ENCODE results near the gene TAP1.

TAP1 gene

GRCh38 chr6:32829495-32829894, 24.0 kb downstream of the TAP1 start:
- H3K9ac ChIP-seq (ENCODE audit: insufficient read length), result no peak overlapping the region
- DNase-seq (ENCODE audit: low read depth, low spot score), result no peak
- TF ChIP-seq FOXP2 (optimal IDR thresholded peaks at IDR 0.05; ENCODE audit: control extremely low read depth, extremely low read length, insufficient read depth), result no peak
- TF ChIP-seq EZH2 (IDR thresholded peaks at IDR 0.05), result no peak
- no peak for TF ChIP-seq POLR2AphosphoS5 (IDR thresholded peaks at IDR 0.05; ENCODE audit: borderline replicate concordance, low read depth, low read length)
- no peak overlapping the region for H3K27ac ChIP-seq
- H3K4me3 ChIP-seq, result no peak overlapping the region
- H3K9me3 ChIP-seq (ENCODE audit: low read depth, low read length), result no peaks in the 10 kb centered on the region
- no peaks in the 10 kb centered on the region; the same call in 1 of the 2 replicates for H3K36me3 ChIP-seq (ENCODE audit: insufficient read depth, low read length)

GRCh38 chr6:32827025-32827424, 26.5 kb downstream of the TAP1 start:
- no peaks in the 10 kb centered on the region; the same call in 1 of the 2 replicates for H3K36me3 ChIP-seq (ENCODE audit: insufficient read depth, low read length)
- no peak for DNase-seq (ENCODE audit: low read depth, low spot score)

DNA sequence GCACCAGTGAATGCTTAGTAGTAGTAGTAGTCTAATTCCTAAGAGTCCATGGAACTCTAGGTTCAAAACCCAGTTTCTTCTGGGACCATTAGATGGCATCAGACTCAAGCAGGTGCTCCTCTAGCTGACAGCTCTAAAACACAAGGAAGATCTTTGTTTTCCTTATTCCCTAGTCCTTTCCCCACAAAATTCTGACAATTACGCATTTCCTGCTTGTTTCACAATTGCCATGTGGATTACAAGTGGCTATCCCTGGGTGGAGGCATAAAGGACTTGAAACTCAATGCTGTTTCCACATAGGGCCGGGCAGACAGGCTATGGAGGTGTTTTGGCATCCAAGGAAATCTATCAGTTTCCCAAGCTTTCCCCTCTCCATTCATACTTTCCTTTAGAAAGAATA, 27.5 kb downstream of the TAP1 start:
- no peaks in the 10 kb centered on the region for H3K9me3 ChIP-seq (ENCODE audit: low read depth, low read length)
- H3K36me3 ChIP-seq (ENCODE audit: insufficient read depth, low read length), result no peaks in the 10 kb centered on the region; the same call in 1 of the 2 replicates
- H3K4me3 ChIP-seq, result no peak overlapping the region
- TF ChIP-seq POLR2AphosphoS5 (IDR thresholded peaks at IDR 0.05; ENCODE audit: borderline replicate concordance, low read depth, low read length), result no peak
- TF ChIP-seq EZH2 (IDR thresholded peaks at IDR 0.05), result no peak
- TF ChIP-seq FOXP2 (optimal IDR thresholded peaks at IDR 0.05; ENCODE audit: control extremely low read depth, extremely low read length, insufficient read depth), result no peak
- H3K27ac ChIP-seq, result no peak overlapping the region
- DNase-seq (ENCODE audit: low read depth, low spot score), result no peak
- H3K9ac ChIP-seq (ENCODE audit: insufficient read length), result no peak overlapping the region

More at GRCh38 chr6:32827025-32827424, 26.5 kb downstream of the TAP1 start:
- Histone ChIP-seq H3K9ac (ENCODE audit: insufficient read length) (no peak overlapping the region), H3K9me3 (ENCODE audit: low read depth, low read length) (no peaks in the 10 kb centered on the region), H3K4me3 (no peak overlapping the region), H3K27ac (no peak overlapping the region)
- TF ChIP-seq FOXP2 (optimal IDR thresholded peaks at IDR 0.05; ENCODE audit: control extremely low read depth, extremely low read length, insufficient read depth) (no peak), EZH2 (IDR thresholded peaks at IDR 0.05) (no peak), POLR2AphosphoS5 (IDR thresholded peaks at IDR 0.05; ENCODE audit: borderline replicate concordance, low read depth, low read length) (no peak)

GRCh38 chr6:32819729-32820128, 33.8 kb downstream of the TAP1 start:
- no peak overlapping the region for H3K4me3 ChIP-seq
- no peak for TF ChIP-seq POLR2AphosphoS5 (IDR thresholded peaks at IDR 0.05; ENCODE audit: borderline replicate concordance, low read depth, low read length)
- TF ChIP-seq FOXP2 (optimal IDR thresholded peaks at IDR 0.05; ENCODE audit: control extremely low read depth, extremely low read length, insufficient read depth), result no peak
- TF ChIP-seq EZH2 (IDR thresholded peaks at IDR 0.05), result no peak
- no peaks in the 10 kb centered on the region for H3K9me3 ChIP-seq (ENCODE audit: low read depth, low read length)
- no peak for DNase-seq (ENCODE audit: low read depth, low spot score)
- H3K36me3 ChIP-seq (ENCODE audit: insufficient read depth, low read length), result no peaks in the 10 kb centered on the region
- no peak overlapping the region for H3K9ac ChIP-seq (ENCODE audit: insufficient read length)
- no peak overlapping the region for H3K27ac ChIP-seq

DNA sequence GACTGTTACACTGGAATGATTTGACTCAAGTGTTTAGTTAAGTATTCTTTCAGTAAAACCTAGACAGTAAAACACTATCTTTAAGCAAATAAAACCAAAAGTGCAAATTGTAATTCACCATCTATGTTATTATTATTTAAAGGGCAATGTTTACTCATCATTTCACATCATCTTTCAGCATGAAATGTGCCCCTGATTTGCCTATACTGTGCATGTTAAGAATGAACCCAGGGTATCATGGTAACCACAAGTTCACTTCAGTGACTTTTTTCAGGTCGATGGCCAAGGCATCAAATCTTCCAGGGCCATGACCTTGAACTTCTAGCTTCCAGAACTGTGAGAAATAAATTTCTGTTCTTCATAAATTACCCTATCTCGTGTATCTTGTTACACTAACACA, 34.6 kb downstream of the TAP1 start:
- TF ChIP-seq EZH2 (IDR thresholded peaks at IDR 0.05) (no peak), FOXP2 (optimal IDR thresholded peaks at IDR 0.05; ENCODE audit: control extremely low read depth, extremely low read length, insufficient read depth) (no peak), POLR2AphosphoS5 (IDR thresholded peaks at IDR 0.05; ENCODE audit: borderline replicate concordance, low read depth, low read length) (no peak)
- no peaks in the 10 kb centered on the region for H3K36me3 ChIP-seq (ENCODE audit: insufficient read depth, low read length)
- H3K9me3 ChIP-seq (ENCODE audit: low read depth, low read length), result no peaks in the 10 kb centered on the region
- no peak for DNase-seq (ENCODE audit: low read depth, low spot score)
- H3K4me3 ChIP-seq, result no peak overlapping the region
- H3K9ac ChIP-seq (ENCODE audit: insufficient read length), result no peak overlapping the region
- H3K27ac ChIP-seq, result no peak overlapping the region

DNA sequence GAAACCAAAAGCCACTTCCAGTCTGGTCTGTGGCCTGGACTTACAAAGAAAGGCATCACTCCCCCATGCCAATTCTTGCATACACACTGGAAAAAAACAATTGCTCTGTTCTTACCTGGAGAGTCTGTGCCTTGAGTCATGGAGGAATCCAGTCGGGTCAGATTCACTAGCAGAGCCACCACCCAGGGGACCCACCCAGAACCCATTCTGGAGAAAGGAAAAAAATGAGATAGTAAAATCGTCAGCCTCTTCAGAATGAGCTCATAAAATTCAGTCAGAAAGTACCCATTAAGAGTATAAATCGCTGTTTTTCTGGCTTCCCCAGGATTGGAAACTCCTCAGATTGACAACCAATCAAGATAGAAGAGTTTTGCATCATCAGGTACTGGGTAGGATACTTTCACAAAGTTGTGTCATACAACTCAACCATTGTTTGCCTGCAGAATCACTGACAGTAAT, 36.7 kb downstream of the TAP1 start, which contains the start of gene HLA-DOB:
Gene HLA-DOB, minus strand, starts transcription at position 257 of the 459 bp plus-strand sequence. Its CDS starts 51 bp downstream, at position 206.
- no peaks in the 10 kb centered on the region for H3K9me3 ChIP-seq (ENCODE audit: low read depth, low read length)
- H3K4me3 ChIP-seq, result no peak within 1 kb of the TSS
- H3K9ac ChIP-seq (ENCODE audit: insufficient read length), result no peak within 1 kb of the TSS
- TF ChIP-seq FOXP2 (optimal IDR thresholded peaks at IDR 0.05; ENCODE audit: control extremely low read depth, extremely low read length, insufficient read depth) (no peak), EZH2 (IDR thresholded peaks at IDR 0.05) (no peak), POLR2AphosphoS5 (IDR thresholded peaks at IDR 0.05; ENCODE audit: borderline replicate concordance, low read depth, low read length) (no peak)
- no peak for DNase-seq (ENCODE audit: low read depth, low spot score)
- no peak within 1 kb of the TSS for H3K27ac ChIP-seq
- no peaks in the 10 kb centered on the region for H3K36me3 ChIP-seq (ENCODE audit: insufficient read depth, low read length)

DNA sequence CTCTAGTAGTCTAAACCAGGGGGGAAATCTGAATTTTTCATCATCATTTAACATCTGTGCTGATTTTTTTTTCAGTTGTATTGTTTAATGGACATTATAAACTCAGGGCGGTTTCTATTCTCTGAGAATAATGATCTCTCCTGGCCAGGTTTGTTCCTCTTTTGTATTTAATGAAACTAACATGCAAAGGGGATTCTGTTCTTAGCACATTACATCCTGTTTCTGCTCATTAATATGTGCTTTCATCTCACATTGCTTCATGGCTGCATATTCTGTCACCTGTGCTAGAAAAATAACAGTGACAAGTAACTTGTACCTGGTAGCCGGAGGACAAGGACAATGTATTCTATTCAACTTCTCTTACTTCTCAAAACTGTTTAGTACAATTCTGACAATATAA, 37.5 kb downstream of the TAP1 start:
- Histone ChIP-seq H3K9me3 (ENCODE audit: low read depth, low read length) (no peaks in the 10 kb centered on the region), H3K27ac (no peak overlapping the region), H3K9ac (ENCODE audit: insufficient read length) (no peak overlapping the region), H3K36me3 (ENCODE audit: insufficient read depth, low read length) (no peaks in the 10 kb centered on the region), H3K4me3 (no peak overlapping the region)
- no peak for TF ChIP-seq EZH2 (IDR thresholded peaks at IDR 0.05)
- TF ChIP-seq POLR2AphosphoS5 (IDR thresholded peaks at IDR 0.05; ENCODE audit: borderline replicate concordance, low read depth, low read length), result no peak
- no peak for TF ChIP-seq FOXP2 (optimal IDR thresholded peaks at IDR 0.05; ENCODE audit: control extremely low read depth, extremely low read length, insufficient read depth)
- no peak for DNase-seq (ENCODE audit: low read depth, low spot score)

DNA sequence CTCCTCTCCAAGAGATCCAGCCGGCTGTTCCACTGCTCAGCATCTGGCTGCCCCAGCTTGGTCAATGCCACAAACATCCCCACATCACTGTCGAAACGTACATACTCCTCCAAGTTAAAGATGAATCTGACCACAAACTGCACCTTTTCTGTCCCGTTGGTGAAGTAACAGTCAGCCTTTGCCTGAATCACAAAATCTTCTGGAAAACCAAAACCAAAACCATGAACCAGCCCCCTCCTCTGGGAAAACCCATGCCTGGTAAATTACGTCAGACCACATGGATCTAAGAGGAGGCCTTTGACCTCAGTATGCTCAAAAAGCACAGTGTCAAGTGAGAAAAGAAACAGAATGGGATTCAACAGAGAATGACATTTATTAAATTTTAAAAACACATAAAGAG, 38.4 kb downstream of the TAP1 start:
- Histone ChIP-seq H3K4me3 (no peak overlapping the region), H3K27ac (no peak overlapping the region), H3K9me3 (ENCODE audit: low read depth, low read length) (no peaks in the 10 kb centered on the region), H3K36me3 (ENCODE audit: insufficient read depth, low read length) (no peaks in the 10 kb centered on the region), H3K9ac (ENCODE audit: insufficient read length) (no peak overlapping the region)
- TF ChIP-seq FOXP2 (optimal IDR thresholded peaks at IDR 0.05; ENCODE audit: control extremely low read depth, extremely low read length, insufficient read depth), result no peak
- no peak for TF ChIP-seq EZH2 (IDR thresholded peaks at IDR 0.05)
- TF ChIP-seq POLR2AphosphoS5 (IDR thresholded peaks at IDR 0.05; ENCODE audit: borderline replicate concordance, low read depth, low read length), result no peak
- DNase-seq (ENCODE audit: low read depth, low spot score), result no peak

DNA sequence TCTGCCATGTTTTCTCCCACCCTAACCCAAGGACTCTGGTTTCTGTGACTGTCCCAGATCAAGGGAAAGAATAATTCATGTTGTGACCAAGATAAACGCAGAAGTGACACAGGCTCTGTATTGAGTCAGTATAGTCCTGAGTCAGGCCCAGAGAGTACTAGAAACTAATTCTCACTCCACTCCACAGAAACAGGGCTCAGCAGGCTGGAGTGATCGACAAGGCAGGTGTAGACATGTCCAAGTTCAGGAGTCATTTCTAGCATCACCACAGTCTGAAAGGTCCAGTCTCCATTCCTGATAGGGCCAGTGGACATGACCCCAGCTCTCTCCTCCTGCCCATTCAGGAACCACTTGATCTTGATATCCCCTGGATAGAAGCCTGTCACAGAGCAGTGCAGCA, 39.4 kb downstream of the TAP1 start:
- TF ChIP-seq POLR2AphosphoS5 (IDR thresholded peaks at IDR 0.05; ENCODE audit: borderline replicate concordance, low read depth, low read length) (no peak), EZH2 (IDR thresholded peaks at IDR 0.05) (no peak), FOXP2 (optimal IDR thresholded peaks at IDR 0.05; ENCODE audit: control extremely low read depth, extremely low read length, insufficient read depth) (no peak)
- Histone ChIP-seq H3K9ac (ENCODE audit: insufficient read length) (no peak overlapping the region), H3K4me3 (no peak overlapping the region), H3K36me3 (ENCODE audit: insufficient read depth, low read length) (no peaks in the 10 kb centered on the region), H3K27ac (no peak overlapping the region), H3K9me3 (ENCODE audit: low read depth, low read length) (no peaks in the 10 kb centered on the region)
- DNase-seq (ENCODE audit: low read depth, low spot score), result no peak
